ENCODE data around the gene WDR4.
"Not testable (repeated sequence)": the region's sequence is repeated elsewhere in the genome, so short reads cannot be mapped to it uniquely, and the experiment has no call there.

Gene WDR4

DNA sequence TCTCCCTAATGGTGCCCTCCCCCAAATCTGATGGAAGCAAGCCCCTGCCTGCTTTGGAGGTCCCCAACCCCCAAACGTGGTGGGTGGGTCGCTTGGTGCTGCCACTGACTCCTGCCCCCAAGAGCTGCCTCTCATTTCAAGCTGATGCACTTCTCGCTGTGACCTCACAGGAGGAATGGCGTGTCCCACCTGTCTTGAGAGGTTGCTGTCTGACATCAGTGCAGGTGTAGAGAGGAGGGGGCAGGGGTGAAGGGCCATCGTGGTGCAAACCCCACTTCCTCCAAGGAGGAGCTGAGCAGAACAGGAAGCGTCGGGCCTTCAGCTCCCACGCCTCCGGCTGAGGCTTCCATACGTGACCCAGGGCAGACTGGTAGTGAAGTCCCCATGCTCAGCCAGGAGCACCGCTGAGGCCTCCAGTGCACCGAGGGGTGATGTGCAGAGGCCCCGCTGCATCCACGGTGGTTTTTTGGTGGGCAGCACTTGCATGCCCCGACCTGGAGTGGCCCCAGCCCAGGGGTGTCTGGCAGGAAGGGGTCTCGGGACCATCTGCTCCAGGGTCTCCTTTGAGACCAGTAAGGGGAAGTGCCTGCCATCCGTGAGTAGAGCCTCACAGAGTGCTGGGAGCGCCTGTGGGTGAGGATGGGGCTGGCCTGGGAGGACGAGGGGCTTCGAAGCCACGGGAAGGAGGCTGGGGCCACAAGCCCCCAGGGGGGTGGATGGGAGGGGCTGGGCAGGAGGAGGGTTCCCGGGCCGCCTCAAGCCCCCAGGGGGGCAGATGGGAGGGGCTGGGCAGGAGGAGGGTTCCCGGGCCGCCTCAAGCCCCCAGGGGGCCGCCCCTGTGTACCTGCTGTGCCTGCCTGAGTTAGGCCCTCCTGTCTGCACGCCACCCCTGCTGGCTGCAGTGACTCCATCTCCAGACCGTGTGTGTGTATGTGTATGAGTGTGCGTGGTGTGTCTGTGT is 39.8 kb downstream of the WDR4 start:
- DNase-seq (ENCODE audit: low read depth), result no peak

DNA sequence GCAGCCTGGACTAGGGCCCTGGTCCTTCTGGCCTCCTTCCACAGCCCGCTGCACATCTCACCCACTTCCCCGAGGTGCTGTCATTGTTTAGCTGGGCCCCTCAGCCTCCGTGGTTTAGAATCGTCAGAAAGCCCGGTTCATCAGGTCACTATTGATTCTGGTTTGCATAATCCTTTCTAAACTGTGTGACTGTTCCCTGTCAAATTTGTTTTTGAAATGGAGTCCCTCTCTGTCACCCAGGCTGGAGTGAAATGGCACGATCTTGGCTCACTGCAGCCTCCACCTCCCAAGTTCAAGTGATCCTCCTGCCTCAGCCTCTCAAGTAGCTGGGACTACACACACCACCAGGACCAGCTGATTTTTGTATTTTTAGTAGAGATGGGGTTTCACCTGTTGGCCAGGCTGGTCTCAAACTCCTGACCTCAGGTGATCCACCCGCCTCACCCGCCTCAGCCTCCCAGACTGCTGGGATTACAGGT is 41.1 kb downstream of the WDR4 start:
- not testable (repeated sequence) for DNase-seq (ENCODE audit: low read depth)

DNA sequence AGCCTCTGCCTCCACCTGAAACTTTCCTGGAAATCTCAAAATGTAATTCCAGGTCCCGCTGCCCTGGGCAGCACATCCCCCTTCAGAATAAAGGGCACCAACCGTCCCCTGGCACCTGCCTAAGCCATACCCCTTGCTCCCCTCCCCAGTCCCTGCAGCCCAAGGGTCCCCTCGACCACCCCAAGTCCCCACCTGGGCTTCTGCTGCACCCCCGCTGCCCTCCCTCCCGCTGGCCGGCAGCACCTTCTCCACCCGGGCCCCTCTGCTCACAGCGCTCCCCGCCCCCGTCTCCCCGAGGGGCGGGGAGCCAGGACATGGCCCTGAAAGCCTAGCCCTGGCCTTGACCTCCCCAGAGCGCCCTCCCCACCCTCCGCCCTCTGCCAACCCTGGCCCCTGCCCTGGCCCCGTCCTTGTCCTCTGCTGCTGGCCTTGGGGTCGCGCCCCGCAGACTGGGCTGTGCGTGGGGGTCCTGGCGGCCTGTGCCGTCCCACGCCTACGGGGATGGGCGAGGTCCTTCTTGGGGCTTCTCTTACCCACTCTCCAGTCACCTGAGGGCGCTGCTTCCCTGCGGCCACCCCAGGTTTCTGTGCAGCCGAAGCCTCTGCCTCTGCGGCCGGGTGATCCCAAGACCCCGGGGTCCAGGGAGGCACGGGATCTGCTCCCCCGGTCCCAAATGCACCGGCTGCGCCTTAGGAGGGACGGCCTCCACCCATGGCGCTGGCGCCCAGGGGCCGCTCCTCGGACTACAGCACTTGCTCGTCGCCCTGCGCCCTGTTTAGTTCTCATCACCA is 41.7 kb downstream of the WDR4 start:
- no peak for DNase-seq (ENCODE audit: low read depth)

DNA sequence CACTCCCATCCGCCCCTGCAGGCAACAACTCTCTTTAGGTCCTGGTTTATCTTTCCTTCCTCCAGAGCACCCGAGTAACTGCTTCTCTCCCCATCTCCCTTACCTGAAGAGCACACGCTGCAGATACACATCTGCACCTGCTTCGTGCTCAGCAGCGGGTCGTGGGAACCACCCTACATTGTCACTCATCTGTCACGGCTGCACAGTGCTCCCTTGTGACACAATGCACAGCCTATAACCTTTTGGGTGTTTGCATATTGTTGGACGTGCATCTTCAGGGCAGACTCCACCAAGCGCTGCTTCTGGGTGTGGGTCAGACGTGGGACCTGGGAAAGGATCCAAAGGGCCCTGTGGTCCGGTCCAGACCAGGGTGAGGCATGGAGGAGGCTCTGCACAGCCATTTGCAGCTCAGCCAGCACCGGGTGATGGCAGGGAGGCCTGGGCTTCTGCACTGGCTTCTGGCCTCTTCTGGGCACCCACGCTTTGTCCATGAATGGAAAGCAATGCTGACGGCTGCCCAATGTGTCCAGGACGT is 42.5 kb downstream of the WDR4 start:
- DNase-seq (ENCODE audit: low read depth), result no peak

DNA sequence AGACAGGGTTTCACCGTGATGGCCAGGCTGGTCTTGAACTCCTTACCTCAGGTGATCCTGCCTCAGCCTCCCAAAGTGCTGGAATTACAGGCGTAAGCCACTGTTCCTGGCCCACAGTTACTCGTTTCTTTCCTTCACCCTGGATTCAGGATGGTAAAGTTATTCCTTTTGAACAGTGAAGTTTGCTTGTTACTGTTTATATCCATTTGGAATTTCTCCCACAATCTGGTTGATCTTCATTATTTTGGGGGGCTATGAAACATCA is 43.0 kb downstream of the WDR4 start:
- no peak for DNase-seq (ENCODE audit: low read depth)

DNA sequence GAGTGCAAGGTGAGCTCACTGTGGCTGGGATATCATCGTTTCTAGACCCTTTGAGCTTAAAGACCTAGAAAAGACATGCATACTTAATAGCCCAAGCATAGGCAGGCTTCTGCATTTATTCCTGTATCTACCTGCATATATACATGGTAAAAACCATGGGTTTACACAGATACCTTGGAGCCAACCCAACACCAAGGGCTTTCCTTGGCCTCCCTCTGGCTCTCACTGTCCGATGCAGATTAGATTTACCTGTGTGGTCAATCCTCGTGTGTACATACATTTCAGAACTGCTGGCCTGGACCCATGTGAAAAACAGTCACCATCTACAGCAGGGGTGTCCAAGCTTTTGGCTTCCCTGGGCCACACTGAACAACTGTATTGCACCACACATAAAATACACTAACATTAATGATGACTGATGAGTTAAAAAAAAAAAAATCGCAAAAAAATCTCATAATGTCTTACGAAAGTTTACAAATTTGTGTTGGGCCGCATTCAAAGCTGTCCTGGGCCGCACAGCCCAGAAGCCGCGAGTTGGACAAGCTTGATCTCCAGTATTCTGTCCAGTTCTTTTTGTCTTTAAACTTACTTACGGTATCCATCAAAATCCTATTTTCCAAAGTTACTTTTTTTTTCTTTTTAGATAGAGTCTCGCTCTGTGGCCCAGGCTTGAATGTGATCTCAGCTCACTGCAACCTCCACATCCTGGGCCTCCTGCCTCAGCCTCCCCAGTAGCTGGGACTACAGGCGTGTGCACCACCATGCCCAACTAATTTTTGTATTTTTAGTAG is 43.5 kb downstream of the WDR4 start:
- DNase-seq (ENCODE audit: low read depth), result no peak

DNA sequence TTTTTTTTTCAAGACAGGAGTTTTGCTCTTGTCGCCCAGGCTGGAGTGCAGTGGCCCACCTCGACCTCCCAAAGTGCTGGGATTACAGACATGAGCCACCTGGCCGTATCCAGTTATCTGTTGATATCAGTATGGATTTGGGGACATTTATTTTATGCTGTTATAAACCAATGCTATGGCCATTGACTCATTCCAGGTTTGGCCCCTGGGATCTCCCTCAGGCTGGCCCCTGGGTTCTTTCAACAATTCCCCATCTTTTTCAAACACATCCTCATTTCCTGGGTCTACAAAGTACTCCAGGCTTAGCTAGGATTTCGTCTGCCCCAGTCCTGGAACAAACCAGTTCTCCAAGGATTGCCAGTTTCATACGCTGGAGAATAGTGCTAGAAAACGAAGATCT is 44.1 kb downstream of the WDR4 start:
- DNase-seq (ENCODE audit: low read depth), result no peak

DNA sequence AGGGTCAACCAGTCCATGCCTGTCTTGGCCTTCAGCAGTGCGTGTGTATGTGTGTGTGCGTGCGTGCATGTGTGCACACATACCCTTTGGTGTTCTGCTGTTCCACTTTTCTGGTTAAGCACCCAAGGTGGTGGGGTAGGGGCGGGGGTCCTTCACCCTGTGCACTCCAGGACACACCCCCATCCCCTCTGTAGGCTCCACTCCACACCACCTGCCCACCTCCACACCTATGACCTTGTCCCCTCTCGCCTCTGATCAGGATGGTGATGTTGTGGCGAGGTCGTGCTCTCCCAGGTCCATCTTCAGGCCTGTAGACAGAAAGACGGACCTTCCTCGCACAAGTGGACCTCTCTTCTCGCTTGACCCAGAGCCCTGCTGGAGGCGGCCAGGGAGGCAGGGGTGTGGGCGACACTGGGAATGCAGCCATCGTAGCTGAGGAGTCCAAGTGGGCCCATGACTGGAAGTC is 44.6 kb downstream of the WDR4 start:
- DNase-seq (ENCODE audit: low read depth), result no peak

DNA sequence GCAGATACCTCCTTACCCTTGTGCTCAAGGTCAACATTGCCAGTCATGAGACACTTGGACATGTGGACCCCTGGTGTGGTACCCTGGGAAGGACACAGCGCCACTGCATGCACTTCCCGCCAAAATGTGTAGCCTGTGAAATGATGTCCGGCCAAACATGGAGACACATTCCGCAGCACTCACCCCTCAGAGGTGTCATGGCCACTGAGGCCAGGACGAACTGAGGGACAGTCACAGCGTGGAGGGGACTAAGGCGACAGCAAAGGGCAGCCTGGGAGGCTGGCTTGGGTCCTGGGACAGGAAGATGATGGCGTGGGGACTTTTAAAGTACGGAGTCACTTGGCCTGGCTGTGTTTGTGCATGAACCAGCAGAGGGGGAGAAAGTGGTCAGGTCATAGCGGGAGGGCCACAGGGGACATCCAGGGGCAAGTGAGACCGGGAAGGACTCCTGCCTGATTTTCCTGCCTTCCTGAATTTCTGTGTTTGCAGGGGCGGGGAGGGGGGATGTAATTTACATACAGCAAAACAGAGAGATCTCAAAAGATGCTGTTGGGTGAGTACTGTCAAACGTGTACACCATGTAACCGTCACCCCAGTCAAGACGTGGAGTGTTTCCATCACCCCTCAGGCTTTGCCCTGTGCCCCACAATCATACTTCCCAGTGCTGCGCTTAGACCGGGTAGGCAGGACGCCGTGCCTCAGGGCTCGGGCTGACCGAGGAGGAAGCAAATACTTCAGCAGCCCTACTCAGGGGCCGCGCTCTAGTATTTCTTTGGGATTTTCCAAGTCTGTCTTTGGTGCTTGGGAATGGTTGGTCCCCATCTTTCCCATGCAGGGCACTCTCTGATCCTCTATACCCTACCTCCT is 45.2 kb downstream of the WDR4 start:
- no peak for DNase-seq (ENCODE audit: low read depth)

DNA sequence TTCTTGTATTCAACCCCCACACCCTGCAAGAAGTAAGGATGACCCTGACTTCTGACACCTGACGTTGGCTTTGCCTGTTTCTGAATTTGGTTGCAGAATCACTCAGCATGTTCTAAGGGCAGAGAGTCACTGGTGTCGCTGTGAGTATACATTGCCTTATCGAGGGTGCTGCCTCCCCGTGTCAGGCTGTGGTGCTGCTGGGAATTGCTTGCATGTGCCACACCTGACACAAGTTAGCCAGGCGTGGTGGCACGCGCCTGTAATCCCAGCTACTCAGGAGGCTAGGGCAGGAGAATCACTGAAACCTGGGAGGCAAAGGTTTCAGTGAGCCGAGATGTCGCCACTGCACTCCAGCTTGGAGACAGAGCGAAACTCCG is 45.9 kb downstream of the WDR4 start:
- no peak for DNase-seq (ENCODE audit: low read depth)

DNA sequence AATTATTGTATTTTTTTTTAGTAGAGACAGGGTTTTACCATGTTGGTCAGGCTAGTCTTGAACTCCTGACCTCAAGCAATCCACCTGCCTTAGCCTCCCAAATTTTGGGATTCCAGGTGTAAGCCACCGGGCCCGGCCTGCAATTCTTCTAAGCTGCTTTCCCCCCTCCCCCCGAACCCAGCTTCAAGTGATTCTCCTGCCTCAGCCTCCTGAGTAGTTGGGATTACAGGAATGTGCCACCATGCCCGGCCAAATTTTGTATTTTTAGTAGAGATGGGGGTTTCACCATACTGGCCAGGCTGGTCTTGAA is 47.1 kb downstream of the WDR4 start:
- not testable (repeated sequence) for DNase-seq (ENCODE audit: low read depth)

DNA sequence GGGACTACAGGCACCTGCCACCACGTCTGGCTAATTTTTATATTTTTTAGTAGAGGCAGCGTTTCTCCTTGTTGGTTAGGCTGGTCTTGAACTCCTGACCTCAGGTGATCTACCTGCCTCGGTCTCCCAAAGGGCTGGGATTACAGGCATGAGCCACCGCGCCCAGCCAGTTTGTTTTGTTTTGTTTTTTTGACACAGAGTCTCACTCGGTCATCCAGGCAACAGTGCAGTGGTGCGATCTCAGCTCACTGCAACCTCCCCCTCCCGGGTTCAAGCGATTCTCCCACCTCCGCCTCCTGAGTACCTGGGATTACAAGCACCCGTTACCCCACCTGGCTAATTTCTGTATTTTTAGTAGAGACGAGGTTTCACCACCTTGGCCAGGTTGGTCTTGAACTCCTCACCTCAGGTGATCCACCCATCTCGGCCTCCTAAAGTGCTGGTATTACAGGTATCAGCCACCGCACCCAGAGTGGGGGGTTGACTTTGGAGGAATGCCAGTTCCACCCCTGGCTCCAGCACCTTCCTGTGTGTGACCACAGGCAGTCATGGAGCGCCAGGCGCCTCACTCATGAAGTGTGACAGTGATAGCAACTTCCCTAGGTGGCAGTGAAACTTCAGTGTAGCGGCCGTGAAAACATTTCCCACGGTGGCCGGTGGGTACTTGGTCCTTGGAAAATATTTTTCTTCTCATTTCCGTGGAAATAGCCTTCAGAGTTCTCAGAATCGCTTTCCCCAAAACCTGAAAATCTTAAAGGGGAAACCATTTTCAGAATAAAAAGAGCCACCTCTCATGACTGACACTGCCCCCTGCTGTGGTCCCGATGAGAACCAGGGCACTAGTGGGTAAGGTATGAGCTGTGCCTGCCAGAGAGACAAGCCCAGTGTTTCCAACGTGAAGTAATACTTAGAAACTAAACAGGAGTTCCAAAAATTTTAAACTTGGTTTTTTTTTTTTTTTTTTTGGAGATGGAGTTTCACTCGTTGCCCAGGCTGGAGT is 48.6 kb downstream of the WDR4 start:
- DNase-seq (ENCODE audit: low read depth), result no peak

DNA sequence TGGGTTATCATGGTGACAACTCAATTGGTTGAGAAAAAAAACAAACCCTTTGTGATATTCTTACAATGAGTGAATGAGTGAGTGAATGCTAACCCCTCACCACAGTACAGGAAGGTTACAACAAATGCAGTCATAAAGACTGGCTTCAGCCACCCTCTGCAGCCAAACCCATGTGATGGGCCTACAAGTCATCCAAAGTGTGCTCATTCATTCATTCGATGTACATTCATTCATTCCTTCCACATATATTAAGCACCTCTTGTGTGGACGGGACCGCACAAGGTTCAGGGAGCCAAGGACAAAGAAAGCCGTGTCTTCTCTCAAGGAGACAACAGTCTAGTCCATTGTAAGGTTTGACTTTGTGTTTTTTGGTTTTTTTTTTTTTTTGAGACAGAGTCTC is 49.4 kb downstream of the WDR4 start:
- no peak for DNase-seq (ENCODE audit: low read depth)

DNA sequence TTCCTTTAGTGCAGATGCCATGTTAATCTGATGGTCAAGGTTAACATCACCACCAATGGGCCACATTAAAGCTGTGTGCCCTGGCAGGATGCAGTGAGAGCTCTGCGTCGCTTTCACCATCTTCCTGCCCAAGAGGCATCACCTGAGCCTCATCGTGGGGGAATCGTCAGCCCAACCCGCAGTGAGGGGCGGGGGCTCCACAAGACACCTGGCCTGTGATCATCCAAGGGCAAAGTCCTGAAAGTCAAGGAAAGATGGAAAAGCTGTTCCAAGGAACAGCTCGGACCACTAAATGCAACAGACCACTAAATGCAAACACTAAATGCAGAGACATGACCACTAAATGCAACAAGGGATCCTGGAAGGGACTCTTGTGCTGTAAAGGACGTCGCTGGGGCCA is 49.9 kb downstream of the WDR4 start:
- DNase-seq (ENCODE audit: low read depth), result no peak

DNA sequence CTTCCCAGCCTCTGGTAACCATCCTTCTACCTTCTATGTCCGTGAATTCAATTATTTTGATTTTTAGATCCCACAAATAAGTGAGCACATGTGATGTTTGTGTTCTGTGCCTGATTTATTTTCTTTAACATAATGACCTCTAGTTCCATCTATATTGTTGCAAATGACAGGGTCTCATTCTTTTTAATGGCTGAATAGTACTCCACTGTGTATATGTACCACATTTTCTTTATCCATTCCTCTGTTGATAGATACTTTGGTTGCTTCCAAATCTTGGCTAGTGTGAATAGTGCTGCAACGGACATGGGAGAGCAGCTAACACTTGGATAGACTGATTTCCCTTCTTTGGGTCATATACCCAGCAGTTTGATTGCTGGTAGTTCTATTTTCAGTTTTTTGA is 51.8 kb downstream of the WDR4 start:
- no peak for DNase-seq (ENCODE audit: low read depth)

DNA sequence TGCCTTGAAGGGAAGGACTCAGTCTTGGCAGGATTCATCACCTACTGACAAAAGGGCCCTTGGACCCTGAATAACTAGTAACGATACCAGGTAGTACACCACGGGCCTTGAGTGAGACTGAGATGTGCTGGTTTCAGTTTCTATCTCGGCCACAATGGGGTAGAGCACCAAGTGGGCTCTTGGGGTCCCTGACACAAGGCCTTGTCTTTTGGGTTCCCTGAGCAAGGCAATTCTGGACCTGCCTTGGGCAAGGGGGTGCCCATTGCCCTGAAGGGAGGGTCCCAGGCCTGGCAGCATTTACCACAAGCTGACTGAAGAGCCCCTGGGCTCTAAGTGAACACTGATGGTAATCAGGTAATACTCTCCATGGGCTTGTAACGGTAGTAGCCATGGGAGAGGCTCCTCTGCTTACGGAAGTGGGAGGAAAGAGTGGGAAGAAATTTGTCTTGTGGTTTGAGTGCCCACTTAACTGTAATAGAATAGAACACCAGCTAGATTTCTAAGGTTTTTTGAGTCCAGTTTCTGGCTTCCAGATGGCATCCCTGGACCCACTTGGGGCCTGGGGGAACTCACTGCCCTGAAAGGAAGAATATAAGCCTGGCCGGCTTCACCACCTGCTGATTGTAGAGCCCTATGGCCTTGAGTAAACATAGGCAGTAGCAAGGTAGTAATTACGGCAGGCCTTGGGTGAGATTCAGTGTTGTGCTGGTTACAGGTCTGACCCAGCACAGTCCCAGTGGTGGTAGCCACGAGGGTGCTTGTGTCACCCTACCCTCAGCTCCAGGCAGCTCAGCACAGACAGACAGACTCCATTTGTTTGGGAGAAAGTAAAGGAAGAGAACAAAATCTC is 58.5 kb downstream of the WDR4 start:
- DNase-seq (ENCODE audit: low read depth), result no peak

DNA sequence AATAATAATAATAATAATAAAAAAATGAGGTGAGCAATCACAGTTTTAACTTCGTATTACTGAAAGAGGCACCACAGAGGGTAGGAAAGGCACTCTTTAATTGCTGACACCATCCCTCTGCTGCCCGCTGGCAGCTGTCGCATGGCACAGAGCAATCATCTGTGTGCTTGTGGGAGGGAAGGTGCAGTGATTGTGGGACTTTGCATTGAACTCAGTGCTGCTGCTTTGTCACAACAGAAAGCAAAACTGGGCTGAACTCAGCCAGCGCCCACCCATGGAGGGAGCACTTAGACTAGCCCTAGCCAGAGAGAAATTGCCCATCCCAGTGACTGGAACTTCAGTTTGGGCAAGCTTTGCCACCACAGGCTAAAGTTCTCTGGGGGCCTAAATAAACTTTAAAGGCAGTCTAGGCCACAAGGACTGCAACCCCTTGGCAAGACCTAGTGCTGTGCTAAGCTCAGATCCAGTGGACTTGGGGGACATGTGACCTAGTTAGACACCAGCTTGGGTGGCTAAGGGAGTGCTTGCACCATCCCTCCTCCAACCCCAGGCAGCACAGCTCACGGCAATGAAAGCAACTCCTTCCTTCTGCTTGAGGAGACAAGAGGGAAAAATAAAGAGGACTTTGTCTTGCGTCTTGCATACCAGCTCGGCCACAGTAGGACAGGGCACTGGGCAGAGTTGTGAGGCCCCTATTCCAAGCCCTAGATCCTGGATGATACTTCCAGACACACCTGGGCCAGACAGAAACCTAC is 59.3 kb downstream of the WDR4 start:
- no peak for DNase-seq (ENCODE audit: low read depth)

DNA sequence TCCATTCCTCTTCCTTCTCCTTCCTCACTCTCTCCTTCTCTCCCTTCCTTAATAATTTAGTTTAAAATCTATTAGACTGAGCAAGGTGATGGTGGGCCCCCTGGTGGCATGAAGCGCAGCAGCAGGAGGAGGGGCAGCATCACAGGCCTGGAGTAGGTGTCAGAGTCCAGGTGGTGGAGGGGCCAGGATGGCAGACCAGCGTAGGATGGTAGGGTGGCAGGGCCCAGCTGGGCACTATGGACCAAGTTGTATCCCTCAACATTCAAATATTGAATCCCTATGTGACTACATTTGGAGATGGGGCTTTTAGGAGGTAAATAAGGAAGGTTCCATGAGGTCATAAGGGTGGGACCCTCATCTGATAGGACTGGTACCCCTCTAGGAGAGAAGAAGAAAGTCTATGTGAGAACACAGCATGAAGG is 61.0 kb downstream of the WDR4 start:
- DNase-seq (ENCODE audit: low read depth), result no peak
